ENCODE results near the gene KCNJ15. TPM values are rescaled to one million over a fixed set of nuclear protein-coding genes. Genes with fewer than 3 reads are reported as not detected.

Gene KCNJ15
- total and polyA plus RNA-seq, 10 of the 15 experiments (the other 5 are each of a cell fraction or from before 2014, with no cell fraction given) = 0.05 to 2.7 (median 0.33) TPM; not detected in 6

DNA sequence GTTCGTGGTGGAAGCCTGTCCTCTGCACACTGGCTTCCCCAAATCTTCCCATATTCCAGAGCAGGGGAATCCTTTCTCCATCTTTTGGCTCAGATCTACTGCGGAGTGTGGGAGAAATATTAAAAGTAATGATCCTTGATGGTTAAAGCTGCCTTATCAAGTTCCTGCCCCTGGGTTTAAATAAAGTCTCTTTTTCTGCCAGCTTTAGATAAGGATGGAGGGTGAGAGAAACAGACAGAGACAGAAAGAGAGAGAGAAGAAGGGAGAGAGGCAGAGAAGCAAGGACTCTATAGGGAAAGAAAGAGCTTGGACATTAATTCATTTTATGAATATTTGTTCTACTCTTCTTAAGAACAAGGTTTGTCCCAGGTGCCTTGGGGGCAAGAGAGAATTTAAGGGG lies 98.0 kb downstream of the KCNJ15 start (continued):
- TF ChIP-seq EED (IDR thresholded peaks at IDR 0.05; ENCODE audit: low read depth) (no peak), TCF3 (IDR thresholded peaks at IDR 0.05; ENCODE audit: borderline replicate concordance, insufficient read depth, low read depth, low read length) (no peak), SUPT20H (IDR thresholded peaks at IDR 0.05; ENCODE audit: borderline replicate concordance, control insufficient read depth, low read depth, low read length) (no peak), NR2C1 (IDR thresholded peaks at IDR 0.05) (no peak)
- TF ChIP-seq, protein P1, sequence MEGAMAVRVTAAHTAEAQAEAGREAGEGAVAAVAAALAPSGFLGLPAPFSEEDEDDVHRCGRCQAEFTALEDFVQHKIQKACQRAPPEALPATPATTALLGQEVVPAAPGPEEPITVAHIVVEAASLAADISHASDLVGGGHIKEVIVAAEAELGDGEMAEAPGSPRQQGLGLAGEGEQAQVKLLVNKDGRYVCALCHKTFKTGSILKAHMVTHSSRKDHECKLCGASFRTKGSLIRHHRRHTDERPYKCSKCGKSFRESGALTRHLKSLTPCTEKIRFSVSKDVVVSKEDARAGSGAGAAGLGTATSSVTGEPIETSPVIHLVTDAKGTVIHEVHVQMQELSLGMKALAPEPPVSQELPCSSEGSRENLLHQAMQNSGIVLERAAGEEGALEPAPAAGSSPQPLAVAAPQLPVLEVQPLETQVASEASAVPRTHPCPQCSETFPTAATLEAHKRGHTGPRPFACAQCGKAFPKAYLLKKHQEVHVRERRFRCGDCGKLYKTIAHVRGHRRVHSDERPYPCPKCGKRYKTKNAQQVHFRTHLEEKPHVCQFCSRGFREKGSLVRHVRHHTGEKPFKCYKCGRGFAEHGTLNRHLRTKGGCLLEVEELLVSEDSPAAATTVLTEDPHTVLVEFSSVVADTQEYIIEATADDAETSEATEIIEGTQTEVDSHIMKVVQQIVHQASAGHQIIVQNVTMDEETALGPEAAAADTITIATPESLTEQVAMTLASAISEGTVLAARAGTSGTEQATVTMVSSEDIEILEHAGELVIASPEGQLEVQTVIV (IDR thresholded peaks at IDR 0.05; ENCODE audit: borderline replicate concordance, partially characterized antibody) = no peak

DNA sequence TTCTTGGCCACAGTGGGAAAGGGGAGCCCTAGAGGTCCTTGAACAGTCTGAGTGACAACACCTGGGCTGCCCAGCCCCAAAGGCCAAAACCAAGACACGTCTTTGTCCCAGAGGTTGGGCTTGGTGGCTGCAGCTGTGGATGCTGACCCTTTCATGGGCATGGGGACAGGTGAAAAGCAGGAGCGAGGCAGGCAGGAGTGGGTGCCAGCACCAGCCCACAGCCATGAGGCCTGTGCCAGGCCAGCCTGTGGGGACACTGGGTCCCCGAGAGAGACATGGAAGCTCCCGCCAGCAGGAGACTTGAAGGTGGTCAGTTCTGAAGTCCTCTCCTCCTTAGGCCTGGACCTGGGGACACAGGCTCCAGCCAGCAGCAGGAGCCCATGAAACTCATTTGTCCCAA lies 98.6 kb downstream of the KCNJ15 start:
- no TSS peak for BruUV-seq (replicated peaks)
- H3K9ac ChIP-seq (ENCODE audit: control insufficient read depth, insufficient read depth, low read length) = no peak overlapping the region
- H3K9me3 ChIP-seq (replicated peaks; ENCODE audit: control insufficient read depth, insufficient read depth, low read length) = no peaks in the 10 kb centered on the region; the same call in 2 of the 3 replicates
- intact Hi-C loops (cut with micrococcal nuclease; ENCODE audit: unreplicated experiment) (no loop called here), in situ Hi-C loops (cut with MboI) (no loop called here)
- FAIRE-seq = no peak
- no peaks in the 10 kb centered on the region; the same call in 1 of the 2 replicates for H3K4me1 ChIP-seq (ENCODE audit: control insufficient read depth, insufficient read depth, low read length)
- no peak for DNase-seq (ENCODE audit: low read depth, low spot score)
- no peak overlapping the region for H2AFZ ChIP-seq (ENCODE audit: control insufficient read depth, low read depth, low read length)
- H3K4me2 ChIP-seq (ENCODE audit: control insufficient read depth, insufficient read depth) = no peak overlapping the region
- TF ChIP-seq, protein P2, sequence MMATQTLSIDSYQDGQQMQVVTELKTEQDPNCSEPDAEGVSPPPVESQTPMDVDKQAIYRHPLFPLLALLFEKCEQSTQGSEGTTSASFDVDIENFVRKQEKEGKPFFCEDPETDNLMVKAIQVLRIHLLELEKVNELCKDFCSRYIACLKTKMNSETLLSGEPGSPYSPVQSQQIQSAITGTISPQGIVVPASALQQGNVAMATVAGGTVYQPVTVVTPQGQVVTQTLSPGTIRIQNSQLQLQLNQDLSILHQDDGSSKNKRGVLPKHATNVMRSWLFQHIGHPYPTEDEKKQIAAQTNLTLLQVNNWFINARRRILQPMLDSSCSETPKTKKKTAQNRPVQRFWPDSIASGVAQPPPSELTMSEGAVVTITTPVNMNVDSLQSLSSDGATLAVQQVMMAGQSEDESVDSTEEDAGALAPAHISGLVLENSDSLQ (IDR thresholded peaks at IDR 0.05) = no peak
- TF ChIP-seq, protein P3, sequence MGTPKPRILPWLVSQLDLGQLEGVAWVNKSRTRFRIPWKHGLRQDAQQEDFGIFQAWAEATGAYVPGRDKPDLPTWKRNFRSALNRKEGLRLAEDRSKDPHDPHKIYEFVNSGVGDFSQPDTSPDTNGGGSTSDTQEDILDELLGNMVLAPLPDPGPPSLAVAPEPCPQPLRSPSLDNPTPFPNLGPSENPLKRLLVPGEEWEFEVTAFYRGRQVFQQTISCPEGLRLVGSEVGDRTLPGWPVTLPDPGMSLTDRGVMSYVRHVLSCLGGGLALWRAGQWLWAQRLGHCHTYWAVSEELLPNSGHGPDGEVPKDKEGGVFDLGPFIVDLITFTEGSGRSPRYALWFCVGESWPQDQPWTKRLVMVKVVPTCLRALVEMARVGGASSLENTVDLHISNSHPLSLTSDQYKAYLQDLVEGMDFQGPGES (IDR thresholded peaks at IDR 0.05) = no peak
- TF ChIP-seq TBL1XR1 (IDR thresholded peaks at IDR 0.05; ENCODE audit: low read depth, low read length) = no peak
- no peak for TF ChIP-seq MEF2B (IDR thresholded peaks at IDR 0.05; ENCODE audit: partially characterized antibody, poor library complexity, severe bottlenecking)
- no peak for TF ChIP-seq ESRRA (IDR thresholded peaks at IDR 0.05; ENCODE audit: low read length)
- TF ChIP-seq CREM (IDR thresholded peaks at IDR 0.05; ENCODE audit: low read depth) = no peak
- TF ChIP-seq ZNF24 (IDR thresholded peaks at IDR 0.05) = no peak
- TF ChIP-seq SMARCA5 (IDR thresholded peaks at IDR 0.05) = no peak
- no peak for TF ChIP-seq EP300 (IDR thresholded peaks at IDR 0.05; ENCODE audit: borderline replicate concordance in 1 of 2, control insufficient read depth in 1 of 2, low read depth in 2 of 2, low read length in 2 of 2)
- TF ChIP-seq NR2F1 (conservative IDR thresholded peaks at IDR 0.05) = no peak
- no peak for TF ChIP-seq SMC3 (IDR thresholded peaks at IDR 0.05; ENCODE audit: borderline replicate concordance, low read length)
- no peak for TF ChIP-seq SUZ12 (IDR thresholded peaks at IDR 0.05; ENCODE audit: unreplicated experiment)
- no peak for TF ChIP-seq ASH2L (IDR thresholded peaks at IDR 0.05; ENCODE audit: borderline replicate concordance, low read depth)
- SMC1A ChIA-PET (ENCODE audit: uncharacterized antibody, unreplicated experiment) = interaction anchor here (1.0 to 2.5 kb wide), 5 partner anchors 138 to 643 kb away, joined by 3 to 18 read pairs (median 9); no protein-coding TSS in a partner anchor
- ATAC-seq = no peak
- H3K79me2 ChIP-seq (ENCODE audit: control insufficient read depth, insufficient read depth, low read length) = no peaks in the 10 kb centered on the region
- 17% methylated on average over 4 of the region's 4 CpGs for WGBS (ENCODE audit: insufficient coverage, insufficient replicate concordance, low lambda C conversion rate, missing lambda C conversion rate)
- H3K27me3 ChIP-seq (replicated peaks in 1 of 2; ENCODE audit: control insufficient read depth in 2 of 2, insufficient read depth in 2 of 2, low read length in 1 of 2) = no peaks in the 10 kb centered on the region
- no peaks in the 10 kb centered on the region for H3K36me3 ChIP-seq (ENCODE audit: control insufficient read depth in 2 of 2, insufficient read depth in 2 of 2, low read length in 1 of 2)
- CTCF ChIA-PET = interaction anchor here (0.7 to 9.1 kb wide), 15 partner anchors 102 to 681 kb away, joined by 3 to 195 read pairs (median 4); no protein-coding TSS in a partner anchor
- H4K20me1 ChIP-seq (ENCODE audit: control insufficient read depth, insufficient read depth) = no peaks in the 10 kb centered on the region
- POLR2A ChIA-PET = interaction anchor here (0.6 kb wide), 1 partner anchor 67 kb away, joined by 5 read pairs; no protein-coding TSS in a partner anchor
- H3K4me3 ChIP-seq = no peak overlapping the region
- H3K27ac ChIP-seq (ENCODE audit: control insufficient read depth, insufficient read depth) = no peak overlapping the region
- RAD21 ChIA-PET (ENCODE audit: unreplicated experiment) = interaction anchor here (1.3 to 7.4 kb wide), 4 partner anchors 138 to 643 kb away, joined by 4 to 110 read pairs (median 5); no protein-coding TSS in a partner anchor

All from GM12878 (cell line).